ENCODE data around the gene DPEP3.
"Not testable (repeated sequence)": the region's sequence is repeated elsewhere in the genome, so short reads cannot be mapped to it uniquely, and the experiment has no call there.

The DPEP3 gene, protein sequence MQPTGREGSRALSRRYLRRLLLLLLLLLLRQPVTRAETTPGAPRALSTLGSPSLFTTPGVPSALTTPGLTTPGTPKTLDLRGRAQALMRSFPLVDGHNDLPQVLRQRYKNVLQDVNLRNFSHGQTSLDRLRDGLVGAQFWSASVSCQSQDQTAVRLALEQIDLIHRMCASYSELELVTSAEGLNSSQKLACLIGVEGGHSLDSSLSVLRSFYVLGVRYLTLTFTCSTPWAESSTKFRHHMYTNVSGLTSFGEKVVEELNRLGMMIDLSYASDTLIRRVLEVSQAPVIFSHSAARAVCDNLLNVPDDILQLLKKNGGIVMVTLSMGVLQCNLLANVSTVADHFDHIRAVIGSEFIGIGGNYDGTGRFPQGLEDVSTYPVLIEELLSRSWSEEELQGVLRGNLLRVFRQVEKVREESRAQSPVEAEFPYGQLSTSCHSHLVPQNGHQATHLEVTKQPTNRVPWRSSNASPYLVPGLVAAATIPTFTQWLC

GRCh38 chr16:67979955-67980678 lies at the start of gene DPEP3:
TSS of gene DPEP3 (minus strand) at chr16:67980499. CDS start at chr16:67980380, 119 bp downstream.
- no peak for DNase-seq (ENCODE audit: low read depth)

GRCh38 chr16:68028996-68029395 lies 48.7 kb upstream of the DPEP3 start:
- no peak for DNase-seq (ENCODE audit: low read depth)

GRCh38 chr16:68022728-68023537 lies 42.6 kb upstream of the DPEP3 start, which contains the start of the genes DDX28 and DUS2:
TSS of gene DDX28 (minus strand) at chr16:68023232. CDS start at chr16:68023202, 30 bp downstream.
TSS of gene DUS2 (plus strand) at chr16:68023284. CDS start at chr16:68038024, 14,740 bp downstream.
- peak; percentile 90 for DNase-seq (ENCODE audit: low read depth)

DNA sequence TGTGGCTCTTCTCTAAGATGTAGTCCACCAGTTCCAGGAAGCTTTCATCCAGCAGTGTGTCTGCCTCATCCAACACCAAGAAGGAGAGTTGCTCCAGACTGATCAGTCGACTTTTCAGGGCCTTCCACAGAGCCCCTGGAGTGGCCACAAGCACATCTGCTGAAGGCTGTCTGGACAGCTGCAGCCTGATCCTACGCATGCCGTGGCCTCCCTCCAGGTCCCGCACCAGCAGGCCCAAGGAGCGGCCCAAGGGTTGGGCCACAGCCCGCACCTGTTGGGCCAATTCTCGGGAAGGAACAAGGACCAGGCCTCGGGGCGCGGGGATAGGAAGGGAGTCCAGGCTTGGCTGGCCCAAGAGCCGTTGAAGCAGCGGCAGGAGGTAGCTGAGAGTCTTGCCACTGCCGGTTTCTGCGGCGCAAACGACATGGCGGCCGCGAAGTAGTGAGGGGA lies 42.0 kb upstream of the DPEP3 start:
- no peak for DNase-seq (ENCODE audit: low read depth)

DNA sequence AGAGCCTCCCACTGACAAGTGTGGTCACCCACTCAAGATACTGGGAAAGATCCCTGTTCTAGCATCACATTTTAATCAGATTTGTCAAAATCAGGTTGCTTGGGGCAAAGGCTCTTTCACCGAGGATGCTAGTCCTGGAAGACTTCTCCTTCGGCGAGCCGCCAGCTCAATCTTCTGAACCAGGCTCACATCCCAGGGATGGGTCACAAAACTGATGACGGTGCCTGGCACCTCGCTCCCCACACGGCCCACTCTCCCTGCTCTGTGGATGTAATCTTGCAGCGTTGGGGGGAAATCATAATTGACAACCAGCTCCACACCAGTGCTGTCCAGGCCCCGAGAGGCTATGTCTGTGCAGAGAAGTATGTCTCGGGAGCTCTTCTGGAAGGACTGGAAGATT lies 41.2 kb upstream of the DPEP3 start:
- no peak for DNase-seq (ENCODE audit: low read depth)

DNA sequence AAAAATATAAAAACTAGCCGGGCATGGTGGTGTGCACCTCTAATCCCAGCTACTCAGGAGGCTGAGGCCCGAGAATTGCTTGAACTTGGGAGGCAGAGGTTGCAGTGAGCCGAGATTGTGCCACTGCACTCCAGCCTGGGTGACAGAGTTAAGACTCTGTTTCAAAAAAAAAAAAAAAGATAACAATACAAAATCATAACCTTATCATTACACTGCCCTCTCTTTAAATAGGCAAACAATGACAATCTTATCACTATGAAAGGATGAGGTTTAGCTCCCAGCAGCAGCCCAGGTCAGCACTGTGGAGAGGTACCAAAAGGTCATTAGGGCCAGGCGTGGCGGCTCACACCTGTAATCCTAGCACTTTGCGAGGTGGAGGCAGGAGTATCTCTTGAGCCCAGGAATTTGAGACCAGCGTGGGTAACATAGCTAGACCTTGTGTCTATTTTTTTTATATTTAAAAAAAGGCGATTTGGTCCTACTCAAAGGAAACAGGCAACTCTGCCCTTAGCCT lies 38.9 kb upstream of the DPEP3 start:
- no peak for DNase-seq (ENCODE audit: low read depth)

DNA sequence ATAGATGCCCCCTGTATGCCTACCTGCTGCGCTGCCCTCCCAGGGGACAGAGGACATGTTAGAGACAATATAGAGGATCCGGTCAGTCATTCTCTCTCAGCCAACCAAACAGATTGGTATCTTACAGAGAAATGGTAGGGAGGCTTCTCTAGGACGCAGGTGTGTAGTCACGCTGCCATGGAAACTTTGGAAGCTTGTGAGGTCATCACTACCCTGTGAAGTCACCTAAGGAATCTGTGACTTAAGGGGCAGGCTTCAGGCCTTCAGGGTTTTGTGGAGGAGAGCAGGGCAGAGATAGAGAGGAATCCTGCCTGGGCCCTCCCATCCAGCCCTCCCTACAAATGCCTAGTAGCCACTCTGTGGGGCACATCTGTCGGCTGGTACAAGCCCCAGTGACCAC lies 35.4 kb upstream of the DPEP3 start, which contains the start of gene DPEP2NB:
DPEP2NB (minus strand) TSS at position 231 of the 400 bp plus-strand sequence; CDS start at position 90, 141 bp downstream.
- no peak for DNase-seq (ENCODE audit: low read depth)

DNA sequence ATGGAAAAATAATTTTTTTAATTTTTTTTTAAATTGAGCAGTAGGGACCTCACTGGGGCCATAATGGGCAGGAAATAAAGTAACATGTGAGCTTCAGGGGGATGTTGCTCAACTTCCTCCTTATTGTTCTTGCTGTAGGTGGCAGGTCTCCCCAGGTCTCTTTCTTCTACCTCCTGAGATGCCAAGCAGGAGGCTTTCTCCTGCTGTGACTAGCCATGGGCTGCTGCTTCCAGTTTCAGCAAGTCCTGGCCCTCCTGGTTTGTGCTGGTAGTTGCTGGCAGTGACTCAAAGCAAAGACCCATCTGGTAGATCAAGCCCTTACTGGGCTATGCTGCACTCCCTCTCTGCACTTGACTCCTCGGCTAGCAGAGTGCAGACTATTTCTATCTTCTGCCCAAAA lies 33.1 kb upstream of the DPEP3 start:
- no peak for DNase-seq (ENCODE audit: low read depth)

- DNase-seq (ENCODE audit: low read depth): not testable (repeated sequence)
Observed at GRCh38 chr16:68009872-68010271, 29.6 kb upstream of the DPEP3 start.

- DNase-seq (ENCODE audit: low read depth): no peak
Observed at GRCh38 chr16:68009157-68009735, 28.9 kb upstream of the DPEP3 start.

DNA sequence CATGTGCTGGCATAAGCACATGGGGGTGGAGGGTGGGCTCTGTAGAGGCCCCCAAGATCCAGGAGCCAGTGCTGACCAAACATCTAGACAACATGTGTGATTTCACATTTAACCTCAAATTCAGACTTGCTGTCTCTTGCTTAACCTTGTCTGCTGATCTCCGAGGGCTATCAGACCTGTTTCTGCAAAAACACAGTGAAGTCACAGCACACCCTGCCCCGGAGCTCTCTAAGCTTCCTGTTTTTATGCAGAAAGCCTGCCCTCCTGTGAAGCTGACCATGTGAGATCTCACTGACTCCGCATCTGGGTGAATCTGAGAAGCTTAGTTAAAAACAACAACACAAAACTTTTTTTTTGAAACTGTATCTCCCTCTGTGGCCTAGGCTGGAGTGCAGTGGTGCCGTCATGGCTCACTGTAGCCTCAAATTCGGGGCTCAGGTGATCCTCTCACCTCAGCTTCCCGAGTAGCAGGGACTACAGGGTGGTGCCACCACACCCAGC lies 25.5 kb upstream of the DPEP3 start:
- DNase-seq (ENCODE audit: low read depth): no peak

GRCh38 chr16:68005211-68005610 lies 24.9 kb upstream of the DPEP3 start:
- DNase-seq (ENCODE audit: low read depth): no peak

DNA sequence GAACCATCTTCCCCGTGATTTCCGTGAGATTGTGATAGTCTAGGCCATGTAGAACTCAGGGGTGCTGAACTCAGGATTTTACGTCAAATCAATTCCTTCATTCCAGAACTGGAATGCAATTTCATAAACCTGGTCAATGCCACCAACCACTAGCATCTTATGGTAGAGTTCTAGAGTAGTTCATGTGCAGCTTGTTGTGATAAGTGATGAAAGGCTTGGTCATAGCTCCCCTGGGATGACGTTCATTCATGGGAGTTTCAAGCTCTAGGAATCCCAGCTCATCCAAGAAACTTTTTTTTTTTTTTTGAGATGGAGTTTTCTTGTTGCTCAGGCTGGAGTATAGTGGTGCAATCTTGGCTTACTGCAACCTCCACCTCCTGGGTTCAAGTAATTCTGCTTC lies 22.7 kb upstream of the DPEP3 start:
- no peak for DNase-seq (ENCODE audit: low read depth)

DNA sequence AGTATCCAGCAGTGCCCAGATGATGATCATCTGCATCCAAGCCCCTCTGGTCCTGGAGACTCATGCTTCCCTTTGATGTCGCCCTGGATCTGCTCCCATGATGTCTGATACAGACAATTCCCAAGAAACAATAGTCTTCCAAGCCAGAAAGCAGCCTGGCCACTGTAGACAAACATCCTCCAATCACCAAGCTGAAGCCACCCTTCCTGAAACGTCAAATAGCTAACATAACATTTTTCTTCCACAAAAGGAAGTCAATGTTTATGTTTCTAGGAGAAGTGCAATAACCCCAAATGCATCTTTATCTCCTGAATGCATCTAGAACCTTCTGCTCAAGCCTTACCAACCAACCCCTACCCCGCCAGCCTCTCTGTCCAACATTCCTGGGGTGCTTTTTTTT lies 20.2 kb upstream of the DPEP3 start:
- no peak for DNase-seq (ENCODE audit: low read depth)

DNA sequence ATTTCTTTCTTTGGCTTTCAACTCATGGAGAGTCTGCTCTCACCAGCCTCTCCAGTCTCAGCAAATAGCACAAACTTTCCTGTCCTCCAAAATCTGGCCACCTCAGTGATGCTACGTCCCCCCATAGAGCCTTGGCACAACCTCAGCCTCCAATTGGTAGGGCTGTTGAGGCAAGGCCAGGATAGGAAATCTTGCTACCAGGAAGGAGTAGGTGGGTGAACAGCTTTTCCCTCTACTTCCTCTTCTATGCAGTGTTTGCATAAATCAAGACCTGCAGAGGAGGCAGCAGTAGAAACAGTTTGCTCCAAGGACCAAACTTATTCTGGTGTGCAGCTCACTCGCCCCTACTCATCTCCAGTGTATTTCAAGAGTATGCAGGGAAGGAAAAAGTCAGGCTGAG lies 19.7 kb upstream of the DPEP3 start:
- no peak for DNase-seq (ENCODE audit: low read depth)

GRCh38 chr16:67998779-67999688 lies 18.7 kb upstream of the DPEP3 start, which contains the start of gene DPEP2:
TSS of gene DPEP2 (minus strand) at chr16:67999484. CDS start at chr16:67993212, 6,272 bp downstream.
- not testable (repeated sequence) for DNase-seq (ENCODE audit: low read depth)

- DNase-seq (ENCODE audit: low read depth): not testable (repeated sequence)
Observed at GRCh38 chr16:67998231-67998778, 18.0 kb upstream of the DPEP3 start.

- no peak for DNase-seq (ENCODE audit: low read depth)
Observed at GRCh38 chr16:67996666-67997065, 16.4 kb upstream of the DPEP3 start.

GRCh38 chr16:67995423-67995822 lies 15.1 kb upstream of the DPEP3 start:
- no peak for DNase-seq (ENCODE audit: low read depth)

GRCh38 chr16:67994040-67994408 lies 13.7 kb upstream of the DPEP3 start:
- DNase-seq (ENCODE audit: low read depth): not testable (repeated sequence)

Measured in stimulated activated CD8-positive, alpha-beta memory T cell treated with anti-CD3 and anti-CD28 coated beads, Interleukin-15, amount 100 ng/mL, for 1 hour (primary cell).